IPS-15b (cell line): ENCODE measurements around the gene LDLRAD2.

Experiments
- H3K27me3 ChIP-seq: one replicate; pipeline ENCODE4 v1.6.1; 2013; ENCODE audit warnings: low read length; ENCODE audit not compliant: control insufficient read depth, insufficient read depth
- H3K36me3 ChIP-seq: one replicate; pipeline ENCODE4 v1.6.1; 2013; ENCODE audit warnings: low read length; ENCODE audit not compliant: control insufficient read depth, insufficient read depth
- H3K4me1 ChIP-seq: one replicate; pipeline ENCODE4 v1.6.1; 2013; ENCODE audit warnings: mild to moderate bottlenecking, low read length; ENCODE audit not compliant: control insufficient read depth, insufficient read depth
- H3K4me3 ChIP-seq: one replicate; pipeline ENCODE4 v1.5.1; 2013; ENCODE audit warnings: low read depth, low read length
- H3K9ac ChIP-seq: one replicate; pipeline ENCODE4 v1.6.1; 2013; ENCODE audit warnings: low read depth, mild to moderate bottlenecking, low read length
- H3K9me3 ChIP-seq: one replicate; pipeline ENCODE4 v1.6.1; 2013; ENCODE audit warnings: mild to moderate bottlenecking, low read length; ENCODE audit not compliant: control insufficient read depth, insufficient read depth

The LDLRAD2 gene

GRCh38 chr1:21793104-21793503, 19.0 kb upstream of the LDLRAD2 start:
- Histone ChIP-seq H3K9ac (no peak overlapping the region), H3K4me3 (no peak overlapping the region), H3K36me3 (no peaks in the 10 kb centered on the region), H3K4me1 (peaks cover 2% of the 10 kb centered on the region), H3K9me3 (no peaks in the 10 kb centered on the region), H3K27me3 (no peaks in the 10 kb centered on the region)

GRCh38 chr1:21794656-21795055, 17.4 kb upstream of the LDLRAD2 start:
- Histone ChIP-seq H3K36me3 (no peaks in the 10 kb centered on the region), H3K9me3 (no peaks in the 10 kb centered on the region), H3K4me1 (peaks cover 2% of the 10 kb centered on the region), H3K27me3 (no peaks in the 10 kb centered on the region), H3K4me3 (no peak overlapping the region), H3K9ac (no peak overlapping the region)

GRCh38 chr1:21795075-21795474, 17.0 kb upstream of the LDLRAD2 start:
- Histone ChIP-seq H3K27me3 (no peaks in the 10 kb centered on the region), H3K9ac (no peak overlapping the region), H3K4me1 (no peaks in the 10 kb centered on the region), H3K4me3 (no peak overlapping the region), H3K9me3 (no peaks in the 10 kb centered on the region), H3K36me3 (no peaks in the 10 kb centered on the region)

GRCh38 chr1:21799730-21800129, 12.3 kb upstream of the LDLRAD2 start:
- H3K27me3 ChIP-seq = no peaks in the 10 kb centered on the region
- no peaks in the 10 kb centered on the region for H3K9me3 ChIP-seq
- no peaks in the 10 kb centered on the region for H3K4me1 ChIP-seq
- H3K4me3 ChIP-seq = no peak overlapping the region
- H3K36me3 ChIP-seq = no peaks in the 10 kb centered on the region
- H3K9ac ChIP-seq = no peak overlapping the region

- Histone ChIP-seq H3K4me3 (no peak overlapping the region), H3K27me3 (no peaks in the 10 kb centered on the region), H3K9me3 (no peaks in the 10 kb centered on the region), H3K9ac (no peak overlapping the region), H3K36me3 (no peaks in the 10 kb centered on the region), H3K4me1 (no peaks in the 10 kb centered on the region)
These were observed 11.0 kb upstream of the LDLRAD2 start for GRCh38 chr1:21801100-21801499.

GRCh38 chr1:21804536-21804935, 7.5 kb upstream of the LDLRAD2 start:
- Histone ChIP-seq H3K4me1 (no peaks in the 10 kb centered on the region), H3K36me3 (no peaks in the 10 kb centered on the region), H3K4me3 (no peak overlapping the region), H3K27me3 (no peaks in the 10 kb centered on the region), H3K9ac (no peak overlapping the region), H3K9me3 (no peaks in the 10 kb centered on the region)

- no peaks in the 10 kb centered on the region for H3K4me1 ChIP-seq
- H3K9me3 ChIP-seq = no peaks in the 10 kb centered on the region
- no peak overlapping the region for H3K9ac ChIP-seq
- H3K4me3 ChIP-seq = no peak overlapping the region
- no peaks in the 10 kb centered on the region for H3K27me3 ChIP-seq
- H3K36me3 ChIP-seq = no peaks in the 10 kb centered on the region
These were observed 1.5 kb downstream of the LDLRAD2 start for GRCh38 chr1:21813542-21813941.

- Histone ChIP-seq H3K4me3 (peak overlapping the region; percentile 69), H3K9me3 (no peaks in the 10 kb centered on the region), H3K27me3 (no peaks in the 10 kb centered on the region), H3K4me1 (no peaks in the 10 kb centered on the region), H3K36me3 (no peaks in the 10 kb centered on the region), H3K9ac (peak overlapping the region; percentile 60)
These were observed 2.3 kb downstream of the LDLRAD2 start for GRCh38 chr1:21814241-21814918.

- Histone ChIP-seq H3K9ac (peak overlapping the region; percentile 8), H3K36me3 (no peaks in the 10 kb centered on the region), H3K4me3 (peak overlapping the region; percentile 69), H3K4me1 (no peaks in the 10 kb centered on the region), H3K9me3 (no peaks in the 10 kb centered on the region), H3K27me3 (no peaks in the 10 kb centered on the region)
These were observed 3.0 kb downstream of the LDLRAD2 start for GRCh38 chr1:21814981-21815582.

- Histone ChIP-seq H3K4me1 (no peaks in the 10 kb centered on the region), H3K9me3 (no peaks in the 10 kb centered on the region), H3K9ac (no peak overlapping the region), H3K27me3 (no peaks in the 10 kb centered on the region), H3K36me3 (no peaks in the 10 kb centered on the region), H3K4me3 (no peak overlapping the region)
These were observed 3.8 kb downstream of the LDLRAD2 start for GRCh38 chr1:21815724-21816321.

- Histone ChIP-seq H3K9ac (no peak overlapping the region), H3K4me3 (no peak overlapping the region), H3K27me3 (no peaks in the 10 kb centered on the region), H3K36me3 (no peaks in the 10 kb centered on the region), H3K4me1 (no peaks in the 10 kb centered on the region), H3K9me3 (no peaks in the 10 kb centered on the region)
These were observed 4.7 kb downstream of the LDLRAD2 start for GRCh38 chr1:21816602-21817302.
